GM18526 (cell line): ENCODE results near the gene GRM4.

Experiments used
- POLR2A ChIP-seq: IDR thresholded peaks from 3 replicates; pipeline ENCODE4 v1.6.1; 2011; ENCODE audit not compliant: insufficient read length; ENCODE audit errors: extremely low read depth

Gene GRM4

DNA sequence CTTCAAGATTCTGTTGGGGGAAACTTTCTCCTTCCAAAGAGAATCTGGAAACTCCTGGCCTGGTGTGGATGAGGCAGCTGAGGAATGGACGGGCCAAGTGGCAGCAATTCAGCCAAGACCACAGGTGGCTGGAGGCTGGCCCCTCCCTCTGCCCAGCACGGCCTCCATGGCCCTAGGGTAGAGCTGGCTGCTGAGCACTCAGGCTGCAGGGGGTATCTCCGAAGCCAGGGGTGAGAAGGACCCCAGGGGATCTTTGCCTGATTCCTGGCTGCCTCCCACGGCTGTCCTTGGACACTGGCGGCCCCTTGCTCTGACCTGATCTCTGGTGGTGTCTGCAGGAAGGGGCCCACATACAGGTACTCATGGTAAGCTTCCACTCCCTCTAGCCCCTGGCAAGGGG, 39.0 kb downstream of the GRM4 start:
- TF ChIP-seq POLR2A = no peak

DNA sequence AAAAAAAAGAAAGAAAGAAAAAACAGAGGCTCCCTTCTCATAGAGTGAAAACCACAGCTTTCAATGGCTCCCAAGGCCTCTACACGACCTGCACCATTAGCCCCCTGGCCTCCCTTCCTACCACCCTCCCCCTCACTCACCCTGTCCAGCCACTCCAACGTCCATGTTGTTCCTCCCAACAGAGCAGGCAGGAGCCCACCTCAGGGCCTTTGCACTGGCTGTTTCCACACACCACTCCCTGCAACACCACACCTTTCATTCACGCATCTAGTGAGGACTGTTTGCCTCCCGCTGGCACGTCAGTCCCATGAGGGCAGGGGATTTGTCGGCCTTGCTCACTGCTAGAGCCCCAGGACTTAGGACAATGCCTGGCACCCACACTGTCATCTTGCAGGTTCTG, 39.5 kb downstream of the GRM4 start:
- no peak for TF ChIP-seq POLR2A

DNA sequence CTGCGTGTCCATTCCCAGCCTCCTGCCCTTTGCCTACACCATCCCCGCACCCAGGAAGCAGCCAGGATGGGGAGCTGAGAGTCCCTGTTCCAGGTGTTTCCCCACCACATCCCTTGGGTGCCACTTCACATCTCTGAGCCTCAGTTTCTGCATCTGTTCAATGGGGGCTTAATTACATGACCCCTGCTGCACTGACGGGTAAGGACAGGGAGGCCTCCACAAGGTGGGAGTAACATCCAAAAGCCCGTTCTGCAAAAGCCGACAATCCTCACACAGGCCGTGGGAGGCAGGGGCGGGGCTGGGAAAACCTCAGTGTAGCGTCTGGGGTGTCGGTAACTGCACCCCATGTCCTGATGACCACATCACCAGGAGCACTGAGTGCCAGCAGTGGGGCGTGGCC, 41.3 kb downstream of the GRM4 start:
- no peak for TF ChIP-seq POLR2A

DNA sequence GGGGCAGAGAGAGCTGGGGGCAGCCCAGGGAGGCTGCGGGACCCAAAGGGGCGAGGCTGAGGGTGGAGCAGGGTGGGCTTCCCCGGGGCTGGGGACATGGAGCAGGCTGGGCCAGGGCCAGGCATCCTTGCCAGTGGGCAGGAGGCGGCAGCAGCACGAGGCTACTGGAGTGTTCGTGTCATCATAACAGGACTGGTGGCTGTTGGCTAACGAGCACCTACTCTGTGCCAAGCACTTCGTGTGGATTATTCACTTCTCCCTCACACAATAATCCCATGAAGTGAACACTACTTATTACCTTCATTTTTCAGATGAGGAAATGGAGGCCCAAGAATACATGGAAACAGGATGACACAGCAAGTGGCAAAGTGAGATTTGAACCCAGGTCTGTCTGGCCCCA, 41.7 kb downstream of the GRM4 start:
- TF ChIP-seq POLR2A = no peak

DNA sequence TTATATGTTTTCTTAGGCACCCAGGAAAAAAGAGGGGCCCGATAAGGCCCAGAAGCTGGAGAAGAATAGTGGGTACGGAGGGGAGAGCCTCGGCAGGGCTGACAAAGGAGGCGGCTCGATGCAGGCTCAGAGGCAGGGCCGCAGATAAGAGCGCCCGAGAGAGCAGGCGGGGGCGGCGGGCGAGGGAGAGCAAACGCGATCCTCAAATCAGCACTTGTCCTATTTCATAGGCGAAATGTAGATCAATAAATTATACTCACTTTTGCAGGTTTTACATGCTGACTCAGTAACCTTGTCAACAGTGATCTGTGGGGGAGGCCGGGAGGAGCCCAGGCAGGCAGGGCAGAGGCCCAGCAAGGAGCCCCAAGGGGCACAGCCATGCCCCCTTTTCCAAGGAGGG, 42.6 kb downstream of the GRM4 start:
- TF ChIP-seq POLR2A = no peak

DNA sequence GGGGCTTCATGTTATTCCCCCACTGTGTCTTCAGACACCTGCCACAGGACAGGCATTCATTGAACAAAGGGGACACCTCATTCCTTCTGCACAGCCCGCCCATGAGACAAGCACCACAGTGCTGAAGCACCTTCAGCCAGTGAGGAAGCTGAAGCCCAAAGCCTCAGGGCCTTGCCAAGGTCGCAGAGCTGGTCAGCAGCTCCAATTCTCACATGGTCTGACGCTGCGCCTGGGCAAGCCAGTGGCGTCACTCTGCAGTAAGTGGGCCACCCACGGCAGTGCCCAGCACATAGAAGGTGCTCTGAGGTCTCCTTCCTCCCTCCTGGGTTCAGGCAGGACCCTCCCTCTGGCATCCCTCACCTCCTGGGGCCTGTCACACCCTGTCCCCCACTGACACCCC, 43.2 kb downstream of the GRM4 start:
- no peak for TF ChIP-seq POLR2A

DNA sequence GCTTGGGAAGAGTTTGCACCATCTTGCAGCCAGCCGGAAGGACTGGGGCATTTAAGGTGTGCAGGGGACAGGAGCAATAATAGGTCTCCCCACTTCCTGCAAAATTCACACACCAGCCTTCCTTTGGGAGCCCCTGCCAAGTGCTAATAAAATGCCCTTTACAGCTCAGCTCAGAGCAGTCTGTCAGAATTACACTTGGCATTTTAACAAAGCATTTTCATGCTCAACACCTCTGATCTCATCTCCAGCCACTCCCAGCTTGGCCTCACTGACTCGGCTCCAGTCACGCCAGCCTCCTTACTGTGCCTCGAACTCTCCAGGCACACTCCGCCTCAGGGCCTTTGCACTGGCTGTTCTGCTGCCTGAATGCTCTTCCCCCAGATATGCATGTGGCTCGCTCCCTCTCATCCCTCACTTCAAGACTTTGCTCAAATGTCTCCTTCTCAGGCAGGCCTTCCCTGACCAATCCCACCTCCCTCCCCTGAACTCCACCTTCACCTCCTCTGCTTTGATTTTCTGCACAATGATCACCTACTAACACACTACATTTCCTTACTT, 43.7 kb downstream of the GRM4 start:
- TF ChIP-seq POLR2A = no peak

DNA sequence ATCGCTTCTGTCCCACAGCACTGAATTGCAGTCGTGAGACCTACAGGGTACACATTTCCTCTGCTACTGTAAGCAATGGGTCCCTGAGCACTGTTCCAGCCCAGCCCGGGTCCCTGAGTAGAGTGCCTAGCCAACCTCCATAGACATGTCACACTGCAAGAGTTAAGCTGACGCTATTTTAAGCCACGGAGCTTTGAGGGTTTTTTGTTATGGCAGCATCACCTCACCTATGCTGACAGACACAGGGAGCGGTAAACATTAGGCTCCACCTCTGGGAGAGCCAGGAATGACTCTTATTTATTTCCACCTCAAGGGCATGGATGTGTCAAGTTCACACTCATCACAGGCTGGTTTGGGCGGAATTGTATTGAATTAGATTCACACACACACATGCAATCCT, 45.1 kb downstream of the GRM4 start:
- TF ChIP-seq POLR2A = no peak

DNA sequence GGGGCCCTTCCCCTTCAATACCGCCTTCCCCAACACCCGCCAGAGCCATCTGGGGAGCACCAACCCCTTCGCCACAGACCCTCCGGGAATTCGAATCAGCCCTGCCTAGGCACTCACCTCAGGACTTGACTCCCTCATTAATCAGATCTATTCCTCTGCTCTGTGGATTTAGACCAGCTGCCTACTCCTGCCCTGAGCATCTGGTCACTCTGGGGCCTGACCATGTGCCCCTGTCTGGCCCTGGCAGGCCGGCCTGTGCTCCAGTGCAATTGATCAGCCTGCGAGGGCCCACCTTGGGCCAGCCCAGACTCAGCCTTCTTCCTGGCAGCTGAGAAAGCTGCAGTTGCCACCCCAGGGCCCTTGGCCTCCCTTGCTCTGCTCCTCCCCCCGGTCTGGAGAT, 46.0 kb downstream of the GRM4 start:
- TF ChIP-seq POLR2A = no peak

DNA sequence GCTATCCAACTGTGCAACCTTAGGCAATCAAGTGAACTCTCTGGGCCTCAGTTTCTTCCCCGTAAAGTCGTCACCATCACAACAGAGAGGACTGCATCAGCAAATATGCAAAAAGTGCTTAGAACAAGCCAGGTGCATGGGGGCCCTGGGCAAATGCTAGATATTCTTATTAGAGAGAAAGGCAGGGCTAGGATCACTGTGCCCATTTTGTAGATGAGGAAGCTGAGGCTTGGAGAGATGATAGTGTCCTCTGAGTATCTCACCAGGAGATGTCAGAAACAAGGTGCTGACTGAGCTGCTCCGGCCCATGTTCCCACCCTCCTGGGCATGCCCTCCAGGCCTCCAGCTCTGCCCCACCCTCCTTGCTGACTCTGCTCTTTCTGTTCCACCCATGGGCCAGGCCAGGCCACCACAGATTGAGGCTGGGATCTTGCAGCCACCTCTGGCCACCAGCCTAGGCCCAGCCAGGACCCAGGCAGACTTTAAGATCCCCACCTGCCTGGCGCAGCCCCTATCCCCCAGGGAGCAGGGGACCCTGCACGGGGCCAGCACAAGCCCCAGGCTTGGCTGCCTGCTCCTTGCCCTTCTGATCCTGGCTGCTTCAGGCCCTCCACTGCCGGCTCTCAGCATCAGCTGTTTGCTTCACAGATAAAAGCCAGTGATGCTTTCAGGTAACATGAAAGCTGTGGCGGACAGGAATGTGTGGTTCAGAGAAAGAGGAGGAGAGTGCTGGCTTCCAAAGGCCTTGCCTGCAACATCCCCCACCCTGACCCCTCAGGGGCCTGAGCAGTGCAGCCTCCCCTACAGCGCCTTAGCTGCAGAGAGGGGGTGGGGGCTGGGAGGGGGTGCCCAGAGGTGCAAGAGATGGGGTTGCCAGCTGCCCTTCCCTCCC, 47.6 kb downstream of the GRM4 start:
- no peak for TF ChIP-seq POLR2A

DNA sequence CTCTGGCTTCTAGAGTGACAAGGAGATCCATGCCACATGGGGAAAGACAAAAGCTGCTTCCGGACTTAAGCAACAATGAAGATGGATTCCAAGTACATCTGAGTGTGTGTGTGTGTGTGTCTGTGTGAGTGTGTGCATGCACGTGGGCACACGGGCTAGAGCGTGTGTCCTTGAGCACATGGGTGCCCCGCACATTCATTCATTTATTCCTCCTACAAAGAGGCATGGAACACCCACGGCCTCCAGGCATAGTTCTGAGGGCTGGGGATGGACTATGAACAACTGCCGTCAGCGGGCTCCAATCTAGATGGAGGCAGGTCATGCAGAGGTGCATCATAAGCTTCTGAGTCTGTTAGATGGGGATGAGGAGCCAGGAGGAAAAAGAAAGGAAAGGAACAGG, 49.1 kb downstream of the GRM4 start:
- TF ChIP-seq POLR2A = no peak

DNA sequence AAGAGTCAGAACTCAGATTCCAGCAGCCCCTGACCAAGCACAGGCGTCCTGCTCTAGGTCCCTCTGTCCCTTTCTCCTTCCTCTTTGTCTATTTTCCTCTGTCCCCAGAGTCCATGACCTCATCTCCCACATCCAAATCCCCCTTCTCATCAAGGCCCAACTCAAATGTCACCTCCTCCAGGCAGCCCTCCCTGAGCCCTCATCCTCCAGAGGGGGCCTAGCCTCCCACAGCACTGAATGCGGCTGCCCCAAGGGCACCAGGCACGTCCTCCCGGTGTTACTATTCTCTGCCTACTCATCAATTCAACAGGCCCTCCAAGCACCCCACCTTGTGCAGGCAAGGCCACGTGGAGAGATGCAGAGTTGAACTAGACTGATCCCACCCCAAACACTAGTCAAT, 49.7 kb downstream of the GRM4 start:
- TF ChIP-seq POLR2A = no peak

DNA sequence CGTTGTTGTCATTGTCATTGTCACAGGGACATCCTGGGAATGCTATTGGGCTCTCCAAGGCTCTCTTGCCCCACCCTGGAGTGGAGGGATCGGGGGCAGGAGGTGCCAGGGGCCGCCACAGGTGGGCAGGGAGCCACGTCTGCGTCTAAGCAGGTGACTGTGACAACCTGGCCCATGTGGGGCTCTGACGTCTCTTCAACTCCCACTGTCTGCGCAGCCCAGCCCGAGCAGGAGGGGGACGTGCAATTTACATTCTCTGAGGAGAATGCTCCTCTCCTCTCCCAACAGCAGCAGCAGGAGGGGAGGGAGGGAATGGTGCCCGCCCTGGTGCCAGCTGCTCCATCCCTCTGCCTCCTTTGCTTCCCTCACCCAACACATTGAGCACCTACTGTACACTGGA, 50.1 kb downstream of the GRM4 start:
- no peak for TF ChIP-seq POLR2A

DNA sequence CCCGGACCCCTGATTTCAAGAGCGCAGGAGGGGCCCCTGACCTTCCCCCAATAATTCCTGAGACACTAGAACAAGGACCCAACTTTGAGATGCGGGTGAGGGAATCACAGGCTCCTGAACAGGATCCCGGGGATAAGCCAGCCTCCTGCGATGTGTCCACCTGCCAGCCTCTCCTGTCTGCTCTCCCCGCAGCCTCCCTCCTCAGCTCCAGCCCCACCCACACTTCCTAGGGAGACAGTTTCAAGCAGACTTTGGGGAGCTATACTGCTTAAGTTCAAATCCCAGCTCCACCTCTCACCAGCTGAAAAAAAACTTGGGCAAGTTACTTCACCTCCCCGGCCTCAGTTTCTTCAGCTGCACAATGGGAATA, 50.8 kb downstream of the GRM4 start:
- no peak for TF ChIP-seq POLR2A

DNA sequence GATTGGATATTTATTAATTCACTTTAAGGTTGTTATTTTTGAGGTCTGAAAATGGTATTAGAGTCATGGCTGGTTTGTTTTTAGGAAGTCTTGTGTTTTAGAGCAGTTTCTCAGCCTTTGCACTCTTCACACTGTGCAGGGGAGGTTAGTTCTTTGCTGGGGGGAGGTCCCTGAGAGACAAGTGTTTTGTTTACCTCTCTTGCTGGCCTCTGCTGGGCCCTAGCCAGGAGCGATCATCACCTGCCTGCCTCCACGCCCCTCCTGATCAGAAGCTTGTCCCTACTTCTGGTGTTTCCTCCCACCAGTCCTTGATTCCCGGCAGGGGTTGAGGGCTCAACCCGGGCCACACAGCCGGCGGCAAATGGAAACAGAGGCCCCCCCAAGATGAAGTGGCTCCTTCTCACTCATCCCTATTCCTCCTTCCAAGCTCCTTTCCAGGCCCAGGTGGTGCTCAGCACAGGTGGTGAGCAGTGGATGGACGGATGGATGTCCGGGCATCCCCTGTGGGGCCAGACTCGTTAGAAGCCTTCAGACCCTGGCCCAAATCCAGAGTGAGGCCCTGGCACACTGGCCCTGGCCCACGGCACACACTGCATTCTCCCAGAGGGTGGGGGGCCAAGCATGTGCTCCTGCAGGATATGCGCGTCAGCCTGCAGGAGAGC, 51.3 kb downstream of the GRM4 start:
- TF ChIP-seq POLR2A = no peak

DNA sequence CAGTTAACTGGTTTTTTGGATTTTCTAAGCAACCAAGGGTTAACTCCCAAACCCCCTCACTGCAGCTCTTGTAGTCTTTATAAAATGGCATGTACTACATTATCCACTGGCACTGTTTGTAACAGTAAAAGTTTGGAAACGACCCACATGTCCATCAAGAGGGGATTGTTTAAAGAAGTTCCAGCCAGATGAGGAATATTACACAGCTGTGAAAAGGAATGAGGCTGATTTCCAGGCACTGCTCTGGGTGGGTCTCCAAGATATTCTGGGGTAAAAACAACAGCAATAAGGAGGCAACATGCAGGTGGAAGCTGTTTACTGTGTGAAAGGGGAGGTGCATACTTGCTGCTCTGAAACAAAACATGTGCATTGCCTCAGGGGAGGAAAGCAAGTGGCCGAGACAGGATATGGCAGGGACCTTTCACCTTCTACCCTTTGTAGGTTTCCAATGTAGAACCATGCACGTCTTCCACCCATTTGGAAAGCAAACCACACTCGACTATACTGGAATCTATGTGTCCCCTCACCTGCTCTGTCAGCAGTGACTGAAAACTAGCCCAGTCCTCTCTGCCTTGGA, 51.9 kb downstream of the GRM4 start:
- no peak for TF ChIP-seq POLR2A
